DMS79 (cell line): Measurements from ENCODE around the gene TGFBI.

Source experiments
- DNase-seq: peaks from one replicate; lab custom pipeline; 2025; lab: John Stamatoyannopoulos, UW

TGFBI gene

DNA sequence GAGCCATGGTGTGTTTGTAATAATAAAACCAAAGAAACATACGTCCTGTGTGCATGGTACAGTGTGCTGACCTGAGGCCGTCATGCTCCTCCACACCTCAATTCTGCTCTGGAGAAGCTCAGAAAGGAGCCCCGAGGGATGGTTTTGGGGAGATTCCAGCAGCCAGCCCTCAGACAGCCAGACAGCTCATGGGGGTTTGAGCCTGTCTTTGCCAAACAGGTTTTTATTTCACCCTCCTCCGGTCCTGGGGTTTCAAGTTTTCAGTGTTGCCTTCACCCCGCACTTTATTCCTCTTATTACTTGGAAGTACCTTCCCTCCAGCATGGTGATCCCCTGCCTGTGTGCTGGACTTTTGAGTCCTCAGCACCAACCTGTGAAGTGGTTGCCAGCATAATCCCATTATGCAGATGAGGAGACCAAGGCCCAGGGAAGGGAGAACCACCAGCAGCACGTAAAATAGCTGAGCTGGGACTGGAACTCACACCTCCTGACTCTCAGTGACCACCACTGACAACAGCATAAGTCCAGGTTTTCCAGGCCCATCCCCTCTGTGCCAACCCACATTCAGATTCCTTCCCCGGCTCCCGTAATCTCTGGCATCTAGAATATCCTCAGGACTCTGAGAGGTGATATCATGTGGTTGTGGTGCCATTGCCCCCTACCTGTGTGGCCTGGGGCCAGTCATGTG is 35.1 kb downstream of the TGFBI start:
- DNase-seq = no peak

DNA sequence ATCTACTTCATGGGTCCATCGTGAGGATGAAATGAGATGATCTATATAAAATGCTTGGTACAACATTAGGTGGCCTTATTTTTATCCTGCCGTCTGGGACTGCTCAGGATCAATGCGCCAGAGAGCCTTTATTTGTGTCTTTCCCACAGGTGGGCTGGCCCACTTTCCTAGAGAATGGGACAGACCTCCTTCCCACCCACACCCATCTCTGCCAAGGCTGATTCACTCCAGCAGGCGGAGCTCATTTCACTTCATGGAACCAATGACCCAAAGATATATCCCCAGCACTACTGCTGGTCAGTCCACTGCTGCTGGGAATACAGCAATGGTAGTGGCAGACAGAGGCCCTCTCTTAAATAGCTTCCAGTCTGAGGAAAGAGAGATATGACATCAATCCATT is 35.7 kb downstream of the TGFBI start:
- DNase-seq = no peak

GRCh38 chr5:136065588-136065987 is 36.8 kb downstream of the TGFBI start:
- DNase-seq = no peak

DNA sequence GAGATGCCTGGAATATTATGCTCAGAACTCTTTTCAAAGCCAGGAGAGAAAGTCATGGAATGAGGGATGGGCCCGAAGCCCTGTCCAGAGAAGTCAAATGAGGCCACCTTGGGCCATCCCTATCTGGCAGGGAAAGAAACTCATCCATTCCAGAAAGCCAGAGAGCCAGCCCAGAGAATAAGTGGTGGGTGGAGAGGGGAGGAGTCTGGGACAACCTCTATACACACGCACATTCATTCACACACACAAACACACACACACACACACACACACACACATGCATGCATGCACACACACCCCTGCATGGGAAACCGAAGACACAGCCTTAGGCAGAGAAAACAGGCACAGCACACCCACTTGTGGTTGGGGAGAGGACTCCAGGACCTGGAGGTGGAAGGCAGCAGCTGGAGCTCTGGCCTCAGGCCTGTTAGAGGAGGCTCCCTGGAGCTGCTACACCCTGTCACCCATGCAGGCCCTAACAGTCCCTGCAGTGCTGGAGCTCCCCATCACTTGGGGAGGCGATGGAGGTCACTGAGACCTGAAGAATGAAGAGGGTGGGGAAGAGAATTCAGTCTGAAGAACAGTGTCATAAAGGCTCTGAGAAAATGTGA is 38.0 kb downstream of the TGFBI start:
- DNase-seq = no peak

GRCh38 chr5:136067422-136067821 is 38.6 kb downstream of the TGFBI start:
- no peak for DNase-seq

GRCh38 chr5:136070486-136071285 is 41.9 kb downstream of the TGFBI start:
- no peak for DNase-seq

DNA sequence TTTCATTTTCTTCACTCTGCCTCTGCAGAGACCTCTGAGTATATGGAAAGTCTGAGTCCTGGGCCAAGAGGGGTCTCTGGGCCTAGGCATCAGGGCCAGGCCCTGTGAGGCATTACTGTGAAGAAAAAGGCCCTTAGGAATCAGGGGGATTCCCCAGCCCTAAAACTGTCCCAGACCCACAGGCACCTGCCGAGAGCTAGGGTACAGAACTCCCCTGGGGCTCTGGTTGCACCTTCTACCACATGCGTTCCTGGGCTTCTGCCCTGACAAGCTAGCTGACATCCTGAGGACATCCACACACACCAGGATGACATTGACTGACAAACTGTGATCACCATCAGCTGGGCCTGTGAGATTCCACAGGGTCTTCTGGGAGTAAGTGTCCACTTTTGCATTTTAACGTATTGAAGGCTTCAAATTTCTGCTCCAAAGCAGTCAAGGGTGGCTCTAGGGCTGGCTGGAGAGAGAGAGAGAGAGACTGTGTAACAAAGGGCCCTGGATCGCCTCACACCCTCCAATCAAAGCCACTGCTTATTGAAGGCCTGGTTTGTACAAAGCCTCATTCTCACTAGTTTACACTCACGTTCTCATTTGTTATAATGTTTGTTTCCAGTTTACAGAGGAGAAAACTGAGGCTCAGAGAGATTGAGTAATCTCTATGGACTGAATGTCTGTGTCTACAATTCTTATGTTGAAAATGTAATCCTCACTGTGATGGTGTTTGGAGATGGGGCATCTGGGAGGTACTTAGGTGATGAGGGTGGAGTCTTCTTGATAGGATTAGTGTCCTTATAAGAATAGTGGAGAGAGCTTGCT is 45.1 kb downstream of the TGFBI start:
- DNase-seq = no peak

DNA sequence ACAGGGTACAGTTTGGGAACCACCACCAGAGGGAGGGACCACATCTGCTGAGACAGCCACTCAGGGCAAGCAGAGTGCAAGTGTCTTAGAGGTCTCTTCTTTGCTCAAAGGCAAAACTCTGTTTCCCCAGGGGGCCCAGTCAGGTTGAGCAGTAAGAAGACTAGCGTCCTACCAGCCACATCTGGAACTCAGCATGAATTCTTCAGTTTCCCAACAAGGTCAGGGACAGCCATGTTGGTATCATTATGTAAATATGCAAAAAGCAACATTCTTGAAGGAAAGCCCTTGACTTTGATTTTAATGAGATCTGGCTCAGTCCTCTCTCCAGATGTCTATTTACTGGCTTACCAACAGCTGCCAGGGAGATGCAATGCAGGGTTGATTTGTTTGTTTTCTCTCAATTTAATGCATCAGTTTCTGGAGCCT is 46.7 kb downstream of the TGFBI start:
- no peak for DNase-seq

GRCh38 chr5:136076067-136076466 is 47.3 kb downstream of the TGFBI start:
- no peak for DNase-seq

GRCh38 chr5:136076881-136077445 is 48.2 kb downstream of the TGFBI start:
- no peak for DNase-seq

GRCh38 chr5:136079195-136079985 is 50.6 kb downstream of the TGFBI start:
- DNase-seq = no peak

DNA sequence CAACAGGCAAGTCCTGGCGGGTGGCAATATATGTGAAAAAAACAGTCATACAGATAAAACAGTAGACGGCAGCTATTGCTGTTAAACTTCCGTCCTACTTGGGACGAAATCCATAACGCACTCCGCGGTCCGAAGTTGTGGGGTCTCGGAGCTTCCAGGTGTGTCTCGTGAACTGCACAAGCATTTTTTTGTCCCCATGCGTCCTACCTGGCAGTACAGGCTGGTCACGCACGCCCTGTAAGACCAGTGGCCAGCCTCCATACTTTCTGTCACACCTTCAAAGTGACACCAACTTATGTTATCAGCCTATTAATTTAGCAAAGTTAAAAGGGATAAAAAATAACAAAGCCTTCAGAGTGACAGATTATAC is 51.3 kb downstream of the TGFBI start:
- DNase-seq = no peak

DNA sequence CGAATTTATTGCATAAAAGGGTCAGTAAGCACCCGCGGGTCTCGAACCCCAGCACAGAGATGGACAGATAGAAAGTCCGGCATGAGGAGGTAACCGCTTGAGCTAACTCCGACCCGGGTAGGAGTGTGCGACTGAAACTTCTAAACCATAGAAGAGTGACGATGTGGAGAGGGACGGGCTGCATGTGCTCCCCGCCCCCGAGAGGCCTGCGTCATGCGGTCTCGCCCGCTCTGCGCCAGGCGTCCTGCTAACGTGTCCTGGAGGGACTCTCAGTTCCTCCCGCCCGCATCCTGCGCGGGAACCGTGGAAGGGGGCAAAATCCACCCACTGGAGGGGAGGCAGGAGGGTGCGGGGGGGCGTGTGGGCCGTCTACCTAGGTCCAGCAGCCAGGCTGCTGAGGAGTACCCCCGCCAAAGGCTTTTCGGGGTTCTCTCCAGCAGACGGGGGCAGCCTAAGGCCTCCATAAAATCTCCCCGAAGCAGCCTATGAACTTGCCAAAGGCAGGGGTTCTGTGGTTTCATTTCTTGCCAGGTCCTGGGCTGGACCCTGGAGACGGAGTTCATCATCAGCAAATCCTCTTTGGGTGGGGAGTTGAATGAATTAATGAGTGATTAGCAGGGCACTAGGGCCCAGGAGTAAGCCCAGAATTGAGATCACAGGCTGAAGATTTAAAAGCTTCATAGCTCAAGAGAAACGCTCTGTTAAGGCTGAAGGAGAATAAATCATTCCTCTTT is 51.9 kb downstream of the TGFBI start:
- no peak for DNase-seq

DNA sequence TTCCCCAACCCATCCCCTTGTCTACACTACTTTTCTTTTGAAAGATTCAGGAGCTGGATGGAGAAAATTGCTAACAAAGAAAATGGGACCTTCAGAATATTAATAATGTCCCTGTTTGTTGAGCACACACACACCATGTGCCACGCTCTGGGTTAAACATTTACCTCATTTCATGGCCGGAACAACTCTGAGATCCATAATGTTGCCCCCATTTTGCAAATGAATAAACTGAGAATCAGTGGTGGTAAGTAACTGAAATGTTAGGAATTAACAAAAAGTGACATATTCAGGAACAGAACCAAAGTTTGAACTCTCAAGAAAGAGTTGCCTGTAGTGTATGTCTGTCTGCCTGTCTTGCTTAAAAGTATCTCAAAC is 52.4 kb downstream of the TGFBI start:
- DNase-seq = no peak

- DNase-seq = no peak
These were observed 53.8 kb downstream of the TGFBI start for GRCh38 chr5:136082390-136083193.

GRCh38 chr5:136084698-136085097 is 55.9 kb downstream of the TGFBI start:
- no peak for DNase-seq

DNA sequence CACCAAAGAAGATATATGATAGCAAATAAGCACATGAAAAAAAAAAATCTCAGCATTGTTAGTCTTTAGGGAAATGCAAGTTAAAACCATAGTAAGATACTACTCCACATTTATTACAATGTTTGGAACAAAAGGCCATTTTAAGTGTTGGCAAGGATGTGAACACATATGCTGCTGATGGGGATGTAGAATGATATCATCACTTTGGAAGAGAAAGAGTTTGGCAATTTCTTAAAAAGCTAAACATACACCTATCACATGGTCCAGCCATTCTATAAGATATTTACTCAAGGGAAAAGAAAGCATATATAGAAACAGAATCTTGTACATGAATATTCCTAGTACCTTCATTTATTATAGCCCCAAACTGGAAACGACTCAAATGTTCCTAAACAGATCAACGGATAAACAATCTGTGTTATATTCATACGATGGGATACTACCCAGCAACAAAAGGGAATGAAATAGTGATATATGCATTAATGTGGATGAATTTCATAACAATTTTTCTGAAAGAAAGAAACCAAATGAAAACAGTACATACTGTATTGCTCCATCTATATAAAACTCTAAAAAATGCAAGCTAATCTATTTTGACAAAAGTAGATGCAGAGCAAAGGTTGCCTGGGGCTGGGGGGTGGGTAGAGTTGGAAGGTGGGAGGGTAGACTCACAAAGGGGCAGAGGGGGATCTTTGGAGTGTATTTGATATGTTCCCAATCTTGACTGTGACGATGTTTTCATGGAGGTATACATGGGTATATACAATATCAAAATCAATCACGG is 58.2 kb downstream of the TGFBI start:
- no peak for DNase-seq

- DNase-seq = no peak
These were observed 59.4 kb downstream of the TGFBI start for GRCh38 chr5:136087961-136088871.
